Stimulated activated CD8-positive, alpha-beta memory T cell treated with anti-CD3 and anti-CD28 coated beads, Interleukin-15, amount 100 ng/mL, for 1 hour (primary cell): ENCODE measurements around the gene TCOF1.
A peak's percentile ranks its signal among the peaks of the same experiment; 100 is the strongest.

Experiments used
- DNase-seq: peaks from one replicate; pipeline ENCODE4 v3.0.0-alpha.2; 2020; ENCODE audit warnings: low read depth

The TCOF1 gene

GRCh38 chr5:150350524-150351344 lies 6.8 kb upstream of the TCOF1 start:
- peak; percentile 11 for DNase-seq

GRCh38 chr5:150352244-150353031 lies 5.1 kb upstream of the TCOF1 start:
- no peak for DNase-seq

- no peak for DNase-seq
Observed at GRCh38 chr5:150353032-150353675, 4.3 kb upstream of the TCOF1 start.

GRCh38 chr5:150355791-150356190 lies 1.7 kb upstream of the TCOF1 start:
- DNase-seq: no peak

- no peak for DNase-seq
Observed at GRCh38 chr5:150356575-150357294, 762 bp upstream of the TCOF1 start.

- no peak for DNase-seq
Observed at GRCh38 chr5:150358261-150359095, 981 bp downstream of the TCOF1 start.

- DNase-seq: no peak
Observed at GRCh38 chr5:150361301-150361700, 3.8 kb downstream of the TCOF1 start.

- DNase-seq: no peak
Observed at GRCh38 chr5:150363185-150363584, 5.7 kb downstream of the TCOF1 start.

GRCh38 chr5:150364004-150364403 lies 6.5 kb downstream of the TCOF1 start:
- no peak for DNase-seq

GRCh38 chr5:150368526-150368925 lies 11.0 kb downstream of the TCOF1 start:
- no peak for DNase-seq

- DNase-seq: no peak
Observed at GRCh38 chr5:150372639-150373038, 15.1 kb downstream of the TCOF1 start.

GRCh38 chr5:150374651-150375050 lies 17.2 kb downstream of the TCOF1 start:
- DNase-seq: no peak

GRCh38 chr5:150376799-150377771 lies 19.6 kb downstream of the TCOF1 start:
- no peak for DNase-seq

- no peak for DNase-seq
Observed at GRCh38 chr5:150377964-150378694, 20.6 kb downstream of the TCOF1 start.

GRCh38 chr5:150384701-150385100 lies 27.2 kb downstream of the TCOF1 start:
- DNase-seq: no peak

GRCh38 chr5:150386024-150386855 lies 28.7 kb downstream of the TCOF1 start:
- no peak for DNase-seq

GRCh38 chr5:150389531-150390266 lies 32.2 kb downstream of the TCOF1 start:
- no peak for DNase-seq
